IMR-90 (cell line): ENCODE results near the gene DDHD1.

Experiments
- BHLHE40 ChIP-seq: fragments of 150-350 bp; IDR thresholded peaks from 2 replicates; pipeline ENCODE4 v1.6.1; 2016; ENCODE audit warnings: mild to moderate bottlenecking, low read depth, low read length
- CHD1 ChIP-seq: IDR thresholded peaks from 2 replicates; pipeline ENCODE4 v1.6.1; 2012; ENCODE audit warnings: low read depth, low read length, improper control_type of control experiment
- CTCF ChIP-seq: conservative IDR thresholded peaks from 2 replicates; pipeline ENCODE4 v1.5.1; 2012; ENCODE audit warnings: mild to moderate bottlenecking, low read depth, low read length, improper control_type of control experiment
- MAFK ChIP-seq: IDR thresholded peaks from 2 replicates; pipeline ENCODE4 v1.6.1; 2012; ENCODE audit warnings: low read depth, low read length, improper control_type of control experiment
- MXI1 ChIP-seq: IDR thresholded peaks from 2 replicates; pipeline ENCODE4 v1.6.1; 2012; ENCODE audit warnings: low read depth, mild to moderate bottlenecking, low read length, moderate library complexity, borderline replicate concordance
- NFE2L2 ChIP-seq: fragments of 150-350 bp; IDR thresholded peaks from 2 replicates; pipeline ENCODE4 v1.6.1; 2016; ENCODE audit warnings: low read depth, mild to moderate bottlenecking, low read length
- POLR2A ChIP-seq: IDR thresholded peaks from 2 replicates; pipeline ENCODE4 v1.6.1; 2012; ENCODE audit warnings: mild to moderate bottlenecking, low read depth, low read length
- RAD21 ChIP-seq: IDR thresholded peaks from 2 replicates; pipeline ENCODE4 v1.6.1; 2012; ENCODE audit warnings: low read length, improper control_type of control experiment
- RFX5 ChIP-seq: IDR thresholded peaks from 2 replicates; pipeline ENCODE4 v1.8.0; 2012; ENCODE audit warnings: low read depth, mild to moderate bottlenecking, low read length, moderate library complexity
- USF2 ChIP-seq: fragments of 150-350 bp; IDR thresholded peaks from 2 replicates; pipeline ENCODE4 v1.6.1; 2017; ENCODE audit warnings: mild to moderate bottlenecking, antibody characterized with exemption, low read length, low read depth

- TF ChIP-seq POLR2A (no peak), CTCF (no peak), NFE2L2 (no peak), MAFK (no peak), RAD21 (no peak), MXI1 (no peak), BHLHE40 (no peak), CHD1 (no peak), RFX5 (no peak), USF2 (no peak)
These were observed 90.3 kb downstream of the DDHD1 start for GRCh38 chr14:53062856-53063255.
